Measurements from ENCODE around the gene THSD7B. TPM values are rescaled to one million over a fixed set of nuclear protein-coding genes. Genes with fewer than 3 reads are reported as not detected.

The THSD7B gene
- total and polyA plus RNA-seq, 10 of the 15 experiments (the other 5 are each of a cell fraction or from before 2014, with no cell fraction given), result 0.03 to 0.56 (median 0.28) TPM

DNA sequence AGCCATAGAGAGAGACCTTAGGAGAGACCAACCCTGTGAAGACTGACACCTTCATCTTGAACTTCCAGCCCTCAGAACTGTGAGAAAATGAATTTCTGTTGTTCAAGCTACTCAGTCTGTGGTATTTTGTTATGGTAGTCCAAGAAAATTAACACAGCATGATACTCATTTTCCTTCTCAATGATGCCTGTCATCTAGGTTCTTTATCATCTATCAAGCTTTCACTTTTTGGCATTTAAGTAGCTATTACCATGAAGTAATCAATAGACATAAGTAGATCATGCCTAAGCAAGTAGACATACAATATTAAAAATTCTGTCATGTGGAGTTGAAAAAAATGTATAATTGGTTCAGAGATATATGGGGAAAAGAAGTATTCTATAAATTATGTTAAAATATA lies 444.7 kb downstream of the THSD7B start:
- ATAC-seq, result no peak
- Histone ChIP-seq H3K4me3 (no peak overlapping the region), H3K9ac (ENCODE audit: control insufficient read depth, insufficient read depth, low read length) (no peak overlapping the region), H3K36me3 (ENCODE audit: control insufficient read depth in 2 of 2, insufficient read depth in 2 of 2, low read length in 1 of 2) (no peaks in the 10 kb centered on the region), H3K4me1 (ENCODE audit: control insufficient read depth, insufficient read depth, low read length) (no peaks in the 10 kb centered on the region), H3K9me3 (replicated peaks; ENCODE audit: control insufficient read depth, insufficient read depth, low read length) (no peaks in the 10 kb centered on the region), H3K4me2 (ENCODE audit: control insufficient read depth, insufficient read depth) (no peak overlapping the region), H4K20me1 (ENCODE audit: control insufficient read depth, insufficient read depth) (no peaks in the 10 kb centered on the region), H3K27ac (ENCODE audit: control insufficient read depth, insufficient read depth) (no peak overlapping the region), H3K27me3 (replicated peaks in 1 of 2; ENCODE audit: control insufficient read depth in 2 of 2, insufficient read depth in 2 of 2, low read length in 1 of 2) (no peaks in the 10 kb centered on the region), H3K79me2 (ENCODE audit: control insufficient read depth, insufficient read depth, low read length) (no peaks in the 10 kb centered on the region), H2AFZ (ENCODE audit: control insufficient read depth, low read depth, low read length) (no peak overlapping the region)
- ChIA-PET CTCF (interaction anchor here (0.7 to 2.2 kb wide), 4 partner anchors 9 to 28 kb away, joined by 3 to 6 read pairs (median 5); no protein-coding TSS in a partner anchor), POLR2A (no interaction called here), RAD21 (ENCODE audit: unreplicated experiment) (interaction anchor here (0.7 to 2.2 kb wide), 4 partner anchors 9 to 37 kb away, joined by 3 to 6 read pairs (median 4); no protein-coding TSS in a partner anchor), SMC1A (ENCODE audit: uncharacterized antibody, unreplicated experiment) (interaction anchor here (2.9 to 3.8 kb wide), 2 partner anchors 12 to 37 kb away, joined by 10 to 31 read pairs; no protein-coding TSS in a partner anchor)
- DNase-seq (ENCODE audit: low read depth, low spot score), result no peak
- in situ Hi-C loops (cut with MboI) (no loop called here), intact Hi-C loops (cut with micrococcal nuclease; ENCODE audit: unreplicated experiment) (no loop called here)
- BruUV-seq (replicated peaks), result no TSS peak
- FAIRE-seq, result peak; percentile 23
- TF ChIP-seq, protein P1, sequence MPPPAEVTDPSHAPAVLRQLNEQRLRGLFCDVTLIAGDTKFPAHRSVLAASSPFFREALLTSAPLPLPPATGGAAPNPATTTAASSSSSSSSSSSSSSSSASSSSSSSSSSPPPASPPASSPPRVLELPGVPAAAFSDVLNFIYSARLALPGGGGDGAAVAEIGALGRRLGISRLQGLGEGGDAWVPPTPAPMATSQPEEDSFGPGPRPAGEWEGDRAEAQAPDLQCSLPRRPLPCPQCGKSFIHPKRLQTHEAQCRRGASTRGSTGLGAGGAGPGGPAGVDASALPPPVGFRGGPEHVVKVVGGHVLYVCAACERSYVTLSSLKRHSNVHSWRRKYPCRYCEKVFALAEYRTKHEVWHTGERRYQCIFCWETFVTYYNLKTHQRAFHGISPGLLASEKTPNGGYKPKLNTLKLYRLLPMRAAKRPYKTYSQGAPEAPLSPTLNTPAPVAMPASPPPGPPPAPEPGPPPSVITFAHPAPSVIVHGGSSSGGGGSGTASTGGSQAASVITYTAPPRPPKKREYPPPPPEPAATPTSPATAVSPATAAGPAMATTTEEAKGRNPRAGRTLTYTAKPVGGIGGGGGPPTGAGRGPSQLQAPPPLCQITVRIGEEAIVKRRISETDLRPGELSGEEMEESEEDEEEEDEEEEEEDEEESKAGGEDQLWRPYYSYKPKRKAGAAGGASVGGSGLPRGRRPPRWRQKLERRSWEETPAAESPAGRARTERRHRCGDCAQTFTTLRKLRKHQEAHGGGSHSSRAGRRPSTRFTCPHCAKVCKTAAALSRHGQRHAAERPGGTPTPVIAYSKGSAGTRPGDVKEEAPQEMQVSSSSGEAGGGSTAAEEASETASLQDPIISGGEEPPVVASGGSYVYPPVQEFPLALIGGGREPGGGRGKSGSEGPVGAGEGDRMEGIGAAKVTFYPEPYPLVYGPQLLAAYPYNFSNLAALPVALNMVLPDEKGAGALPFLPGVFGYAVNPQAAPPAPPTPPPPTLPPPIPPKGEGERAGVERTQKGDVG (CRISPR knock-in tag; IDR thresholded peaks at IDR 0.05), result no peak
- no peak for TF ChIP-seq MXI1 (IDR thresholded peaks at IDR 0.05; ENCODE audit: low read depth, low read length)
- no peak for TF ChIP-seq TBL1XR1 (IDR thresholded peaks at IDR 0.05; ENCODE audit: low read depth, low read length)
- TF ChIP-seq RBBP5 (conservative IDR thresholded peaks at IDR 0.05), result no peak
- no peak for TF ChIP-seq TCF12 (IDR thresholded peaks at IDR 0.05; ENCODE audit: low read depth, low read length)
- no peak for TF ChIP-seq STAT1 (conservative IDR thresholded peaks at IDR 0.05)
